ENCODE results near the gene R3HDM4.

DNA sequence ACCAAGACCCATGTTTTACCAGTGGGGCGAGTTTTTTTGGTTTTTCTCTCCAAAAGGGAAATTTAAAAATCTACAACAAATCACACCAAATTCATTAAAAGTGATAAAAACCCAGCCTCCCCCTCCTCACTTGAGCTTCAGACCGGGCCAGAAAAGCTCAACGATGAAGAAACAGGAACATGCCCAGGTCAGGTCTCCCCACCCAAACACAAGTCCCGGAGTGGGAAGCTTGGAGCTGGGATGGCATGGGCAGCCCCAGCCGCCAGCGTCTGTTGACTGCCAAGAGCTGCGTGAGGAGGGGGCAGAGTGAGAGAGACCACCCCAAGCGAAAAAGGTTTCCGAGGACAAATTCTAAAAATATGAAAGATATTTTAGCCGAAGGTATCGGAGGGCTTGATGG is 16.0 kb downstream of the R3HDM4 start:
- TF ChIP-seq POLR2A (IDR thresholded peaks at IDR 0.05; ENCODE audit: low read depth, low read length), result no peak
- TF ChIP-seq TAF1 (IDR thresholded peaks at IDR 0.05; ENCODE audit: low read depth, low read length), result no peak
- no peak for TF ChIP-seq POLR2AphosphoS5 (IDR thresholded peaks at IDR 0.05; ENCODE audit: low read depth, low read length)
- TF ChIP-seq POU2F2 (IDR thresholded peaks at IDR 0.05; ENCODE audit: low read depth, low read length), result no peak
- no peak for TF ChIP-seq PAX5 (IDR thresholded peaks at IDR 0.05; ENCODE audit: insufficient read depth, low read length, severe bottlenecking)
